Measurements from ENCODE around the gene DNPEP. TPM values are rescaled to one million over a fixed set of nuclear protein-coding genes. Genes with fewer than 3 reads are reported as not detected.

Gene DNPEP
- total and polyA plus RNA-seq, 2 experiments from 2014 or later: 49.2 to 67.9 TPM

DNA sequence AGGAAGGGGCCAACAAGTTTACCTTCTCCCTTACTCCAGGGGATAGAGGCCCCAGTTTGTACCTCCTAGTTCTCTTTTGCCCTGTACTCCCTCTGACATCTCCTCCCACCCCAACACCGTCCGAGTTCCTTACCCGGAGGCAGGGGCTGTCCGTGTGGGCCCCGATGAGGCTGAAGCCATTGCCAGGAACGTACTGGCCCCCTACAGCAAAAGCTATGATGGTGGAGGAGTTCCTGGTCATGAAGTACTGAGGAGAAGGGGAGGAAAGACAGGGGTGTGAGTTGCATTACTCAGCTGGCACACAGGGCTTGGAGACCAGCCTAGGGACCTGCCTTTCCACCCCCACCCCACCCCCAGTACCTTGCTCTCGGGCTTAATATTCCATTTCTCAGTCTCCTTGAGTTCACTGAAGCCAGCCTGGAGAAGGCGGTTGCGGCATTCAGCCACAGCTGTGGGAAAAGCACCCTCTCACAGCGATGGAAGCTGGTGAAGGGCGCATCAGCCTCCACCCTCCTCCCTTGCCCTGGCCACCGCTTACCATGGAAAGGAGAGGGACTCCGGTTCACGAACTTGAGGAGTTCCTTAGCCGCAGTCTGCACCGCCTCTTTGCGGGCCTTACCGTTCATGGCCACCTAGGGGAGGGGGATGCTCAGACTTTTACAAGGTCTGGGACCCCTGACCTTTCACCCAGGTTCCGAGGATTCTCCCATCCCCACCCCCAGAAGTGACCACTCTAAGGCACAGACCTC, 1.0 kb downstream of the DNPEP start:
- Histone ChIP-seq H3K9me2 (ENCODE audit: insufficient read depth) (no peaks in the 10 kb centered on the region), H2AFZ (peak overlapping the region; percentile 96), H3K4me1 (ENCODE audit: insufficient read depth) (no peaks in the 10 kb centered on the region), H3K27me3 (ENCODE audit: insufficient read depth) (no peaks in the 10 kb centered on the region), H3K79me2 (replicated peaks; ENCODE audit: insufficient read depth) (no peaks in the 10 kb centered on the region), H3K36me3 (ENCODE audit: insufficient read depth) (0 out of 2 replicates have a peak, but pooled peaks cover 4% of the 10 kb centered on the region), H3F3A (replicated peaks; ENCODE audit: low read depth) (peaks cover 7% of the 10 kb centered on the region; the same call in 1 of the 2 replicates), H3K4me2 (peak overlapping the region; percentile 91), H4K20me1 (replicated peaks; ENCODE audit: insufficient read depth) (no peaks in the 10 kb centered on the region), H3K27ac (ENCODE audit: low read depth) (no peak overlapping the region; the same call in 1 of the 2 replicates), H3K4me3 (peak overlapping the region; percentile 85)
- Mint-ChIP-seq H3K4me3 (peak overlapping the region; percentile 94), H3K27ac (peak overlapping the region; percentile 96), H3K36me3 (ENCODE audit: low read depth) (peaks cover 33% of the 10 kb centered on the region), H3K9me3 (no peaks in the 10 kb centered on the region), H3K4me1 (peaks cover 7% of the 10 kb centered on the region), H3K27me3 (ENCODE audit: insufficient read depth, low read depth, poor library complexity) (peaks cover 6% of the 10 kb centered on the region)
- no peak for DNase-seq (ENCODE audit: low spot score)
- peak; percentile 19 for ATAC-seq
- TF ChIP-seq, protein P1, sequence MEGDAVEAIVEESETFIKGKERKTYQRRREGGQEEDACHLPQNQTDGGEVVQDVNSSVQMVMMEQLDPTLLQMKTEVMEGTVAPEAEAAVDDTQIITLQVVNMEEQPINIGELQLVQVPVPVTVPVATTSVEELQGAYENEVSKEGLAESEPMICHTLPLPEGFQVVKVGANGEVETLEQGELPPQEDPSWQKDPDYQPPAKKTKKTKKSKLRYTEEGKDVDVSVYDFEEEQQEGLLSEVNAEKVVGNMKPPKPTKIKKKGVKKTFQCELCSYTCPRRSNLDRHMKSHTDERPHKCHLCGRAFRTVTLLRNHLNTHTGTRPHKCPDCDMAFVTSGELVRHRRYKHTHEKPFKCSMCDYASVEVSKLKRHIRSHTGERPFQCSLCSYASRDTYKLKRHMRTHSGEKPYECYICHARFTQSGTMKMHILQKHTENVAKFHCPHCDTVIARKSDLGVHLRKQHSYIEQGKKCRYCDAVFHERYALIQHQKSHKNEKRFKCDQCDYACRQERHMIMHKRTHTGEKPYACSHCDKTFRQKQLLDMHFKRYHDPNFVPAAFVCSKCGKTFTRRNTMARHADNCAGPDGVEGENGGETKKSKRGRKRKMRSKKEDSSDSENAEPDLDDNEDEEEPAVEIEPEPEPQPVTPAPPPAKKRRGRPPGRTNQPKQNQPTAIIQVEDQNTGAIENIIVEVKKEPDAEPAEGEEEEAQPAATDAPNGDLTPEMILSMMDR (conservative IDR thresholded peaks at IDR 0.05; ENCODE audit: low read depth in 2 of 2): 0 out of 4 replicates have a peak, but pooled peaks of 1 of the 2 experiments have one; percentile 8
- TF ChIP-seq EZH2 (IDR thresholded peaks at IDR 0.05; ENCODE audit: low read depth, unreplicated experiment): peak; percentile 1
- TF ChIP-seq ZNF114 (CRISPR knock-in tag; IDR thresholded peaks at IDR 0.05): no peak
- TF ChIP-seq JUNB (IDR thresholded peaks at IDR 0.05; ENCODE audit: unreplicated experiment): no peak

DNA sequence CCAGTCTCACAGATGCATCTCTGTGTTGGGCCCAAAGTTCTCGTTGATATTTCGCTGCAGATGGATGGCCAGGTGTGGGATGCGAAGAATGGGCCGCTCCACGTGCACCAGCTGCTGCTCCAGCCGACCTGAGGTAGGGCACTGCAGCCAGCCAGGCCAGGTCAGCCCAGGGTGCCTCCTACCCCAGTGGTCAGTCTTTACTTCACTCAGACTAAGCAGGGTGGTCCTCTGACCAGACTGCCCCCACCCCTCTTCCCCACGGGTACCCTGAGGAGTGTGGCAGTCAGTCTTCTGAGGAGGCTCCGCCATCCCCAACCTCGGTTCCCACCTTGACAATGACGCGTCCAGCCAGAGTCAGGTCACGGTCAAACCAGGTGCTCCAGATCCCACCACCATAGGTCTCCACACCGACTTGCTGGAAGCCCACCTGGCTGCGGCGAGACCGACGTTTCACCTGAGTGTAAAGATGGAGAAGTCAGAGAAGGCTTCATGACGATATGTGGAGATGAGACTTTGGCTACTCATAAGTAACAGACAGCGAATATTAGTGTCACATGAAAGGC, 1.7 kb downstream of the DNPEP start:
- H3K36me3 Mint-ChIP-seq (ENCODE audit: low read depth): peaks cover 40% of the 10 kb centered on the region
- peaks cover 7% of the 10 kb centered on the region for H3K4me1 Mint-ChIP-seq
- Histone ChIP-seq H3K4me3 (no peak overlapping the region), H3F3A (replicated peaks; ENCODE audit: low read depth) (peaks cover 7% of the 10 kb centered on the region; the same call in 1 of the 2 replicates), H4K20me1 (replicated peaks; ENCODE audit: insufficient read depth) (no peaks in the 10 kb centered on the region), H3K9me2 (ENCODE audit: insufficient read depth) (no peaks in the 10 kb centered on the region), H3K27me3 (ENCODE audit: insufficient read depth) (no peaks in the 10 kb centered on the region), H3K27ac (ENCODE audit: low read depth) (no peak overlapping the region), H2AFZ (no peak overlapping the region), H3K4me1 (ENCODE audit: insufficient read depth) (no peaks in the 10 kb centered on the region), H3K36me3 (ENCODE audit: insufficient read depth) (0 out of 2 replicates have a peak, but pooled peaks cover 4% of the 10 kb centered on the region), H3K79me2 (replicated peaks; ENCODE audit: insufficient read depth) (no peaks in the 10 kb centered on the region), H3K4me2 (no peak overlapping the region; the same call in 1 of the 2 replicates)
- H3K27me3 Mint-ChIP-seq (ENCODE audit: insufficient read depth, low read depth, poor library complexity): peaks cover 4% of the 10 kb centered on the region
- DNase-seq (ENCODE audit: low spot score): no peak
- no peaks in the 10 kb centered on the region for H3K9me3 Mint-ChIP-seq
- H3K27ac Mint-ChIP-seq: no peak overlapping the region
- H3K4me3 Mint-ChIP-seq: peak overlapping the region; percentile 94; the same call in 2 of the 3 replicates
- ATAC-seq: no peak
- TF ChIP-seq EZH2 (IDR thresholded peaks at IDR 0.05; ENCODE audit: low read depth, unreplicated experiment) (no peak), ZNF114 (CRISPR knock-in tag; IDR thresholded peaks at IDR 0.05) (no peak), JUNB (IDR thresholded peaks at IDR 0.05; ENCODE audit: unreplicated experiment) (no peak)
- TF ChIP-seq, protein P2, sequence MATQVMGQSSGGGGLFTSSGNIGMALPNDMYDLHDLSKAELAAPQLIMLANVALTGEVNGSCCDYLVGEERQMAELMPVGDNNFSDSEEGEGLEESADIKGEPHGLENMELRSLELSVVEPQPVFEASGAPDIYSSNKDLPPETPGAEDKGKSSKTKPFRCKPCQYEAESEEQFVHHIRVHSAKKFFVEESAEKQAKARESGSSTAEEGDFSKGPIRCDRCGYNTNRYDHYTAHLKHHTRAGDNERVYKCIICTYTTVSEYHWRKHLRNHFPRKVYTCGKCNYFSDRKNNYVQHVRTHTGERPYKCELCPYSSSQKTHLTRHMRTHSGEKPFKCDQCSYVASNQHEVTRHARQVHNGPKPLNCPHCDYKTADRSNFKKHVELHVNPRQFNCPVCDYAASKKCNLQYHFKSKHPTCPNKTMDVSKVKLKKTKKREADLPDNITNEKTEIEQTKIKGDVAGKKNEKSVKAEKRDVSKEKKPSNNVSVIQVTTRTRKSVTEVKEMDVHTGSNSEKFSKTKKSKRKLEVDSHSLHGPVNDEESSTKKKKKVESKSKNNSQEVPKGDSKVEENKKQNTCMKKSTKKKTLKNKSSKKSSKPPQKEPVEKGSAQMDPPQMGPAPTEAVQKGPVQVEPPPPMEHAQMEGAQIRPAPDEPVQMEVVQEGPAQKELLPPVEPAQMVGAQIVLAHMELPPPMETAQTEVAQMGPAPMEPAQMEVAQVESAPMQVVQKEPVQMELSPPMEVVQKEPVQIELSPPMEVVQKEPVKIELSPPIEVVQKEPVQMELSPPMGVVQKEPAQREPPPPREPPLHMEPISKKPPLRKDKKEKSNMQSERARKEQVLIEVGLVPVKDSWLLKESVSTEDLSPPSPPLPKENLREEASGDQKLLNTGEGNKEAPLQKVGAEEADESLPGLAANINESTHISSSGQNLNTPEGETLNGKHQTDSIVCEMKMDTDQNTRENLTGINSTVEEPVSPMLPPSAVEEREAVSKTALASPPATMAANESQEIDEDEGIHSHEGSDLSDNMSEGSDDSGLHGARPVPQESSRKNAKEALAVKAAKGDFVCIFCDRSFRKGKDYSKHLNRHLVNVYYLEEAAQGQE (IDR thresholded peaks at IDR 0.05; ENCODE audit: unreplicated experiment): no peak
- TF ChIP-seq, protein P3, sequence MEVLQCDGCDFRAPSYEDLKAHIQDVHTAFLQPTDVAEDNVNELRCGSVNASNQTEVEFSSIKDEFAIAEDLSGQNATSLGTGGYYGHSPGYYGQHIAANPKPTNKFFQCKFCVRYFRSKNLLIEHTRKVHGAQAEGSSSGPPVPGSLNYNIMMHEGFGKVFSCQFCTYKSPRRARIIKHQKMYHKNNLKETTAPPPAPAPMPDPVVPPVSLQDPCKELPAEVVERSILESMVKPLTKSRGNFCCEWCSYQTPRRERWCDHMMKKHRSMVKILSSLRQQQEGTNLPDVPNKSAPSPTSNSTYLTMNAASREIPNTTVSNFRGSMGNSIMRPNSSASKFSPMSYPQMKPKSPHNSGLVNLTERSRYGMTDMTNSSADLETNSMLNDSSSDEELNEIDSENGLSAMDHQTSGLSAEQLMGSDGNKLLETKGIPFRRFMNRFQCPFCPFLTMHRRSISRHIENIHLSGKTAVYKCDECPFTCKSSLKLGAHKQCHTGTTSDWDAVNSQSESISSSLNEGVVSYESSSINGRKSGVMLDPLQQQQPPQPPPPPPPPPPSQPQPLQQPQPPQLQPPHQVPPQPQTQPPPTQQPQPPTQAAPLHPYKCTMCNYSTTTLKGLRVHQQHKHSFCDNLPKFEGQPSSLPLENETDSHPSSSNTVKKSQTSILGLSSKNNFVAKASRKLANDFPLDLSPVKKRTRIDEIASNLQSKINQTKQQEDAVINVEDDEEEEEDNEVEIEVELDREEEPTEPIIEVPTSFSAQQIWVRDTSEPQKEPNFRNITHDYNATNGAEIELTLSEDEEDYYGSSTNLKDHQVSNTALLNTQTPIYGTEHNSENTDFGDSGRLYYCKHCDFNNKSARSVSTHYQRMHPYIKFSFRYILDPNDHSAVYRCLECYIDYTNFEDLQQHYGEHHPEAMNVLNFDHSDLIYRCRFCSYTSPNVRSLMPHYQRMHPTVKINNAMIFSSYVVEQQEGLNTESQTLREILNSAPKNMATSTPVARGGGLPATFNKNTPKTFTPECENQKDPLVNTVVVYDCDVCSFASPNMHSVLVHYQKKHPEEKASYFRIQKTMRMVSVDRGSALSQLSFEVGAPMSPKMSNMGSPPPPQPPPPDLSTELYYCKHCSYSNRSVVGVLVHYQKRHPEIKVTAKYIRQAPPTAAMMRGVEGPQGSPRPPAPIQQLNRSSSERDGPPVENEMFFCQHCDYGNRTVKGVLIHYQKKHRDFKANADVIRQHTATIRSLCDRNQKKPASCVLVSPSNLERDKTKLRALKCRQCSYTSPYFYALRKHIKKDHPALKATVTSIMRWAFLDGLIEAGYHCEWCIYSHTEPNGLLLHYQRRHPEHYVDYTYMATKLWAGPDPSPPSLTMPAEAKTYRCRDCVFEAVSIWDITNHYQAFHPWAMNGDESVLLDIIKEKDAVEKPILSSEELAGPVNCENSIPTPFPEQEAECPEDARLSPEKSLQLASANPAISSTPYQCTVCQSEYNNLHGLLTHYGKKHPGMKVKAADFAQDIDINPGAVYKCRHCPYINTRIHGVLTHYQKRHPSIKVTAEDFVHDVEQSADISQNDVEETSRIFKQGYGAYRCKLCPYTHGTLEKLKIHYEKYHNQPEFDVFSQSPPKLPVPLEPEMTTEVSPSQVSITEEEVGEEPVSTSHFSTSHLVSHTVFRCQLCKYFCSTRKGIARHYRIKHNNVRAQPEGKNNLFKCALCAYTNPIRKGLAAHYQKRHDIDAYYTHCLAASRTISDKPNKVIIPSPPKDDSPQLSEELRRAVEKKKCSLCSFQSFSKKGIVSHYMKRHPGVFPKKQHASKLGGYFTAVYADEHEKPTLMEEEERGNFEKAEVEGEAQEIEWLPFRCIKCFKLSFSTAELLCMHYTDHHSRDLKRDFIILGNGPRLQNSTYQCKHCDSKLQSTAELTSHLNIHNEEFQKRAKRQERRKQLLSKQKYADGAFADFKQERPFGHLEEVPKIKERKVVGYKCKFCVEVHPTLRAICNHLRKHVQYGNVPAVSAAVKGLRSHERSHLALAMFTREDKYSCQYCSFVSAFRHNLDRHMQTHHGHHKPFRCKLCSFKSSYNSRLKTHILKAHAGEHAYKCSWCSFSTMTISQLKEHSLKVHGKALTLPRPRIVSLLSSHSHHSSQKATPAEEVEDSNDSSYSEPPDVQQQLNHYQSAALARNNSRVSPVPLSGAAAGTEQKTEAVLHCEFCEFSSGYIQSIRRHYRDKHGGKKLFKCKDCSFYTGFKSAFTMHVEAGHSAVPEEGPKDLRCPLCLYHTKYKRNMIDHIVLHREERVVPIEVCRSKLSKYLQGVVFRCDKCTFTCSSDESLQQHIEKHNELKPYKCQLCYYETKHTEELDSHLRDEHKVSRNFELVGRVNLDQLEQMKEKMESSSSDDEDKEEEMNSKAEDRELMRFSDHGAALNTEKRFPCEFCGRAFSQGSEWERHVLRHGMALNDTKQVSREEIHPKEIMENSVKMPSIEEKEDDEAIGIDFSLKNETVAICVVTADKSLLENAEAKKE (CRISPR knock-in tag; IDR thresholded peaks at IDR 0.05): no peak
